WI38 (cell line): ENCODE measurements around the gene DPM3.
A peak's percentile ranks its signal among the peaks of the same experiment; 100 is the strongest.

Experiments
- H3K4me3 ChIP-seq: 2 replicates; pipeline ENCODE4 v1.5.1; 2011; ENCODE audit warnings: low read depth, mild to moderate bottlenecking, control low read depth, low read length
- TF ChIP-seq, protein P1 (sequence below): IDR thresholded peaks from 2 replicates; pipeline ENCODE4 v1.5.1; 2012; ENCODE audit warnings: low read depth, mild to moderate bottlenecking, control low read depth, low read length

DPM3 gene

GRCh38 chr1:155093911-155094621 is 46.3 kb downstream of the DPM3 start:
- no peak overlapping the region for H3K4me3 ChIP-seq
- TF ChIP-seq, protein P1, sequence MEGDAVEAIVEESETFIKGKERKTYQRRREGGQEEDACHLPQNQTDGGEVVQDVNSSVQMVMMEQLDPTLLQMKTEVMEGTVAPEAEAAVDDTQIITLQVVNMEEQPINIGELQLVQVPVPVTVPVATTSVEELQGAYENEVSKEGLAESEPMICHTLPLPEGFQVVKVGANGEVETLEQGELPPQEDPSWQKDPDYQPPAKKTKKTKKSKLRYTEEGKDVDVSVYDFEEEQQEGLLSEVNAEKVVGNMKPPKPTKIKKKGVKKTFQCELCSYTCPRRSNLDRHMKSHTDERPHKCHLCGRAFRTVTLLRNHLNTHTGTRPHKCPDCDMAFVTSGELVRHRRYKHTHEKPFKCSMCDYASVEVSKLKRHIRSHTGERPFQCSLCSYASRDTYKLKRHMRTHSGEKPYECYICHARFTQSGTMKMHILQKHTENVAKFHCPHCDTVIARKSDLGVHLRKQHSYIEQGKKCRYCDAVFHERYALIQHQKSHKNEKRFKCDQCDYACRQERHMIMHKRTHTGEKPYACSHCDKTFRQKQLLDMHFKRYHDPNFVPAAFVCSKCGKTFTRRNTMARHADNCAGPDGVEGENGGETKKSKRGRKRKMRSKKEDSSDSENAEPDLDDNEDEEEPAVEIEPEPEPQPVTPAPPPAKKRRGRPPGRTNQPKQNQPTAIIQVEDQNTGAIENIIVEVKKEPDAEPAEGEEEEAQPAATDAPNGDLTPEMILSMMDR, result peak; percentile 15; the same call in 1 of the 2 replicates

- TF ChIP-seq, protein P1, result no peak
- no peak overlapping the region for H3K4me3 ChIP-seq
Measured at GRCh38 chr1:155092641-155093040, 47.7 kb downstream of the DPM3 start.

DNA sequence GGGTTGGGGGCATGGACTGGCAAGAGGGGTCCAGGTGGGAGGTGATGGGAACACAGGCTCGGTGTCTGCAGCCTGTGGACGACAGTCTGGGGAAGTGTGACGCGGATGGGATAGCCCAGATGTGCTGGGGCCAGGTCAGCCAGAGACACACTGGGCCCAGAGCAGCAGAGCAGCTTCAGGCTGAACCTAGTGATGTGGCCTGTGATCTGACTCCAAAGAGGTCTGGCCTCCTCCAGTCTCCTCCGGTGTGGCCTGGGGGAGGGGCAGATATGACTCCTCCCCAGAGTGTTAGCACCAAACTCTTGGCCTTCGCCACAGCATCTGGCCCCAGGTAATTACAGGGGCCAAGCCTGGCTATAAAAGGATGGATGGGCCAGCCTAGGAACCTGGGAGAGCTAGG is 48.2 kb downstream of the DPM3 start:
- H3K4me3 ChIP-seq, result no peak overlapping the region
- TF ChIP-seq, protein P1, result no peak

DNA sequence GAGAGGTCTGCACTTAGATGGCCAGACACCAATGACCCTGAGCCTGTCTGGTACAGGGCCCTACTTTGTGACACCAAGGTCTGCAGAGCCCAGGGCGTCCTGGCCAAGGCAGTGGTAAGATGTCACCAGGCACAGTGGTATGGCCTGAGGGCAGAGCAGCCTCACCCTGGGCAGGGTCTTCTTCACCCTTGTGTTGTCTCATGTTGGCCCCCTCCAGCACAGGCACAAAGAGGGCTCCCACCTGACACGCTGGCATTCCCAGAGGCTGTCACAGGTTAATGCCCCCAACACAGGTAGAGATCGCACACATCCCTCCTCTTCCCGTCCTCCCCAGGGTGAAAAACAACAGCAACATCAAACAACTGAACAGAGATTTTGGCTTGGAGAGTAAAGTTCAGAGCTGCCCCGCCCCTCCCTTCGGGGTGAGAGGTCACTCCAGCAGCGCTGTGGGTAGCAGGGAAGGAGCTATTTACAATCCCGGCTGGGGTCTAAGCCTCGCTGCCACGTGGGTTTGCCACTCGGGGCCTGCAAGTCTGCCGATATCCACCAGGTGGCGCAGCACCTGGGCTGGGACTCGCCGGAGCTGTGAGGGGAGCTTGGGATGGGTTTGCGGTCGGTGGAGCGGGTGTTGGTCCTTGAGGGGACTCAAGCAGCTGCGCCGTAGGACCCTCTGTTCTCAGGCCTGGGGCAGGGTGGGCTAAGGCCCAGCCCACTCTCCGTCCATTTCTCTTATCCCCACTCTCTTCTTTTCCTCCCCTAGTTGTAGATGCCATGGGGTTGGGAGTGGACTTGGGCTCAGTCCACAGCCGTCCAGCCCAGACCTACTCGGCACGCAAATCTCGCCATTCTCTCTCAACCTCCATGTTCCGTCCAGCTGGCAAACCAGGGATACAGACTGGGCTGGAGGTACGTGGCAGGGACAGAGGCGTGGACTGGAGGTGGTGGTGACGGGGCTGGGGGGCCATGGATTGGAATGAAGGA is 49.0 kb downstream of the DPM3 start:
- no peak overlapping the region for H3K4me3 ChIP-seq
- TF ChIP-seq, protein P1, result peak; percentile 96
